Activated T-helper 1 cell treated with anti-CD3 and anti-CD28 coated beads, Interleukin-2, amount 50 U/mL, for 16 hours (primary cell): Measurements from ENCODE around the gene THBS4.
"Not testable (repeated sequence)": the region's sequence is repeated elsewhere in the genome, so short reads cannot be mapped to it uniquely, and the experiment has no call there.

ENCODE experiments used
- DNase-seq, 2 donors: peaks; one replicate each; pipeline ENCODE4 v3.0.0-alpha.2; 2020; ENCODE audit warnings: low read depth in 1 of 2, low spot score in 1 of 2

The THBS4 gene

GRCh38 chr5:80111376-80111990, 76.3 kb downstream of the THBS4 start:
- not testable (repeated sequence) for DNase-seq

GRCh38 chr5:80114860-80115259, 79.7 kb downstream of the THBS4 start:
- no peak for DNase-seq

- DNase-seq: no peak
Observed at GRCh38 chr5:80116000-80116399, 80.9 kb downstream of the THBS4 start.

GRCh38 chr5:80116465-80116864, 81.3 kb downstream of the THBS4 start:
- DNase-seq: no peak

GRCh38 chr5:80117446-80117845, 82.3 kb downstream of the THBS4 start:
- DNase-seq: no peak

- no peak for DNase-seq
Observed at GRCh38 chr5:80119372-80119771, 84.2 kb downstream of the THBS4 start.

GRCh38 chr5:80122579-80122978, 87.4 kb downstream of the THBS4 start:
- DNase-seq: no peak

- no peak for DNase-seq
Observed at GRCh38 chr5:80124121-80124918, 89.2 kb downstream of the THBS4 start.

- no peak for DNase-seq
Observed at GRCh38 chr5:80125022-80125961, 90.1 kb downstream of the THBS4 start.

- no peak for DNase-seq
Observed at GRCh38 chr5:80125962-80126480, 90.9 kb downstream of the THBS4 start.

- DNase-seq: no peak
Observed at GRCh38 chr5:80127116-80127552, 92.0 kb downstream of the THBS4 start.

GRCh38 chr5:80128141-80128540, 93.0 kb downstream of the THBS4 start:
- DNase-seq: no peak

GRCh38 chr5:80129146-80129545, 94.0 kb downstream of the THBS4 start:
- DNase-seq: no peak
